K562 (cell line): ENCODE results near the gene HECW1. TPM values are rescaled to one million over a fixed set of nuclear protein-coding genes. Genes with fewer than 3 reads are reported as not detected.

Experiments used
- ATAC-seq: fragments of 200-7000 bp; cut with Tn5 transposase; 3 replicates; pipeline ENCODE4 v1.9.1; 2020; ENCODE audit warnings: moderate library complexity
- BruUV-seq: library from RNA; stranded (reverse); fragments of 400-500 nt; replicated peaks from 2 replicates; lab custom pipeline; 2021; lab: Mats Ljungman, UMichigan
- CTCF ChIA-PET: fragments of 300-600 bp; formaldehyde crosslinking; extraction: SDS; loops from one replicate; lab custom pipeline; 2021; ENCODE audit warnings: low intra/inter-chr PET ratio; lab: Yijun Ruan, JAX
- POLR2A ChIA-PET: fragments of 300-600, 350-650 bp; sonication (Branson Sonifier 250); formaldehyde crosslinking; extraction: SDS; loops from one replicate; lab custom pipeline; 2021; ENCODE audit warnings: antibody characterized with exemption, inconsistent platforms; lab: Yijun Ruan, JAX
- DNase-seq, 4 experiments: peaks; one replicate each; pipeline versions ENCODE4 v3.0.0 to v3.0.0-alpha.2; 2011 to 2018; ENCODE audit warnings: low spot score in 3 of 4, mixed read lengths in 3 of 4; ENCODE audit errors: extremely low read depth in 1 of 4
- FAIRE-seq: peaks from 2 replicates; lab custom pipeline; 2011; peaks lifted over from hg19 to GRCh38; lab: Jason Lieb, UNC
- H2AFZ ChIP-seq: 2 replicates; pipeline ENCODE4 v1.6.0; 2011; ENCODE audit warnings: low read depth, low read length, control low read depth, inconsistent platforms
- H3K27ac ChIP-seq: fragments of 200-600 bp; 3 replicates; pipeline ENCODE4 v1.8.0; 2011; ENCODE audit warnings: low read depth, mild to moderate bottlenecking, control low read depth, inconsistent platforms, low read length, moderate library complexity, mixed read lengths; ENCODE audit errors: extremely low read depth
- H3K27me3 ChIP-seq, 2 experiments: fragments of 300-600 bp in 1 of 2; 2 replicates in 1 of 2; 3 replicates in 1 of 2; pipeline versions ENCODE4 v1.6.0 to v1.8.0; 2011; ENCODE audit warnings: inconsistent platforms in 2 of 2, low read length in 2 of 2, mild to moderate bottlenecking in 1 of 2, mixed read lengths in 1 of 2, moderate library complexity in 1 of 2; ENCODE audit not compliant: control insufficient read depth in 2 of 2, insufficient read depth in 2 of 2
- H3K36me3 ChIP-seq: fragments of 300-600 bp; 3 replicates; pipeline ENCODE4 v1.8.0; 2011; ENCODE audit warnings: mild to moderate bottlenecking, low read length, inconsistent platforms; ENCODE audit not compliant: control insufficient read depth, insufficient read depth
- H3K4me1 ChIP-seq, 2 experiments: fragments of 200-600 bp in 1 of 2; replicated peaks in 1 of 2; 2 replicates in 1 of 2; 3 replicates in 1 of 2; pipeline versions ENCODE4 v1.5.1 to v1.8.0; 2011; ENCODE audit warnings: inconsistent platforms in 2 of 2, low read length in 2 of 2, mild to moderate bottlenecking in 1 of 2, mixed read lengths in 1 of 2, moderate library complexity in 1 of 2; ENCODE audit not compliant: control insufficient read depth in 2 of 2, insufficient read depth in 2 of 2
- H3K4me2 ChIP-seq: 2 replicates; pipeline ENCODE4 v1.6.1; 2011; ENCODE audit warnings: low read length, control low read depth, inconsistent platforms, mixed read lengths; ENCODE audit not compliant: insufficient read depth
- H3K4me3 ChIP-seq: fragments of 200-600 bp; sonication (generic), shearing (Covaris generic); 2 replicates; pipeline ENCODE4 v1.5.1; 2016; ENCODE audit warnings: control low read depth, inconsistent platforms
- H3K79me2 ChIP-seq: fragments of 200-600 bp; 3 replicates; pipeline ENCODE4 v1.8.0; 2011; ENCODE audit warnings: low read length, inconsistent platforms; ENCODE audit not compliant: control insufficient read depth, insufficient read depth
- H3K9ac ChIP-seq, 2 experiments: 2 replicates each; pipeline versions ENCODE4 v1.6.0 to v1.6.1; 2011; ENCODE audit warnings: low read depth in 2 of 2, low read length in 2 of 2, control low read depth in 1 of 2, inconsistent platforms in 1 of 2, mild to moderate bottlenecking in 1 of 2, mixed read lengths in 1 of 2; ENCODE audit not compliant: insufficient read depth in 1 of 2
- H3K9me1 ChIP-seq: one replicate; pipeline ENCODE4 v1.6.0; 2011; ENCODE audit warnings: inconsistent platforms, mild to moderate bottlenecking, low read length, moderate library complexity; ENCODE audit not compliant: control insufficient read depth, insufficient read depth
- H3K9me3 ChIP-seq: replicated peaks from 2 replicates; pipeline ENCODE4 v1.5.1; 2011; ENCODE audit warnings: low read depth, low read length, inconsistent platforms; ENCODE audit not compliant: control insufficient read depth, insufficient read depth
- H4K20me1 ChIP-seq: replicated peaks from 2 replicates; pipeline ENCODE4 v1.6.1; 2011; ENCODE audit warnings: low read length, inconsistent platforms, mixed read lengths; ENCODE audit not compliant: control insufficient read depth, insufficient read depth
- AFF4 ChIP-seq: sonication (generic); formaldehyde crosslinking; IDR thresholded peaks from 2 replicates; pipeline ENCODE4 v1.8.0; 2023; ENCODE audit warnings: mild to moderate bottlenecking, missing genetic modification reagents
- BCLAF1 ChIP-seq, 2 experiments: fragments of 450-650 bp in 1 of 2; IDR thresholded peaks; 2 replicates each; pipeline ENCODE4 v1.6.1; 2011 to 2017; ENCODE audit warnings: low read depth in 2 of 2, antibody characterized with exemption in 1 of 2, borderline replicate concordance in 1 of 2, low read length in 1 of 2, mild to moderate bottlenecking in 1 of 2, mixed read lengths in 1 of 2; ENCODE audit not compliant: control insufficient read depth in 1 of 2
- NFIC ChIP-seq: fragments of 450-650 bp; IDR thresholded peaks from 2 replicates; pipeline ENCODE4 v1.6.1; 2017; ENCODE audit warnings: mild to moderate bottlenecking, inconsistent platforms
- WGBS: fragments of 100-300 bp; shearing (Covaris generic); methylation state at CpG from one replicate; pipeline ENCODE4 v1.1.6; 2016; ENCODE audit warnings: low coverage, mixed read lengths; ENCODE audit not compliant: insufficient coverage; ENCODE audit errors: missing lambda C conversion rate; 5-methylcytosine and 5-hydroxymethylcytosine counted together
- in situ Hi-C: fragments of 300-500 bp; cut with MboI; formaldehyde crosslinking; loops from 4 replicates; pipeline ENCODE4 v1.15.0; 2018; ENCODE audit warnings: inconsistent platforms, mixed read lengths
- intact Hi-C: fragments of 100-400 bp; cut with micrococcal nuclease; formaldehyde crosslinking; loops from 2 replicates; pipeline ENCODE4 v1.14.2; 2022
- polyA plus RNA-seq, 8 experiments: library from polyadenylated mRNA; depleted of rRNA in 4 of 8; stranded (reverse) in 5 of 8; unstranded in 3 of 8; fragments of >200 nt; fragmentation: Nextera tagmentation in 2 of 8; fragmentation: Illumina TruSeq in 1 of 8; extraction: Ambion mirVana in 2 of 8; extraction: Trizol in 1 of 8; gene quantifications; 2 replicates each; pipeline versions ENCODE4 v1.2.1 to v1.2.3, GENCODE V29; 2011 to 2014; ENCODE audit warnings: inconsistent platforms in 1 of 8, missing spikeins in 1 of 8
- total RNA-seq, 7 experiments: library from RNA; depleted of rRNA in 6 of 7; stranded (reverse); fragments of >200 nt in 6 of 7; fragmentation: Illumina TruSeq in 2 of 7; extraction: Trizol in 2 of 7; gene quantifications; 2 replicates each; pipeline versions ENCODE4 v1.2.1 to v1.2.3, GENCODE V29; 2011 to 2021; ENCODE audit warnings: low replicate concordance in 1 of 7
- TF ChIP-seq, protein P1 (sequence below): fragments of 250-450 bp; sonication (Bioruptor Pico); IDR thresholded peaks from 2 replicates; pipeline ENCODE4 v1.5.1; 2021; ENCODE audit warnings: mild to moderate bottlenecking

Gene HECW1
- total and polyA plus RNA-seq, 9 of the 15 experiments (the other 6 are each of a cell fraction or from before 2014, with no cell fraction given): 0.07 to 0.31 (median 0.13) TPM; not detected in 4

- TF ChIP-seq, protein P1, sequence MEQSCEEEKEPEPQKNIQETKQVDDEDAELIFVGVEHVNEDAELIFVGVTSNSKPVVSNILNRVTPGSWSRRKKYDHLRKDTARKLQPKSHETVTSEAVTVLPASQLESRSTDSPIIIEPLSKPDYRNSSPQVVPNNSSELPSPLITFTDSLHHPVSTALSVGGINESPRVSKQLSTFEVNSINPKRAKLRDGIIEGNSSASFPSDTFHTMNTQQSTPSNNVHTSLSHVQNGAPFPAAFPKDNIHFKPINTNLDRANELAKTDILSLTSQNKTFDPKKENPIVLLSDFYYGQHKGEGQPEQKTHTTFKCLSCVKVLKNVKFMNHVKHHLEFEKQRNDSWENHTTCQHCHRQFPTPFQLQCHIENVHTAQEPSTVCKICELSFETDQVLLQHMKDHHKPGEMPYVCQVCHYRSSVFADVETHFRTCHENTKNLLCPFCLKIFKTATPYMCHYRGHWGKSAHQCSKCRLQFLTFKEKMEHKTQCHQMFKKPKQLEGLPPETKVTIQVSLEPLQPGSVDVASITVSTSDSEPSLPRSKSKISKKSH (CRISPR knock-in tag): no peak
- no peak for TF ChIP-seq AFF4 (CRISPR knock-in tag)
- TF ChIP-seq, all 486 proteins: peak for 12
Observed at GRCh38 chr7:43565786-43566185, 453.3 kb downstream of the HECW1 start (continued).

- intact Hi-C loops (no loop called here), in situ Hi-C loops (no loop called here)
- Histone ChIP-seq H3K9me1 (no peaks in the 10 kb centered on the region), H3K79me2 (no peaks in the 10 kb centered on the region), H3K4me3 (no peak overlapping the region), H3K27me3 (no peaks in the 10 kb centered on the region), H3K9me3 (no peaks in the 10 kb centered on the region), H3K4me2 (no peak overlapping the region), H2AFZ (no peak overlapping the region), H3K4me1 (peaks cover 0 to 12% of the 10 kb centered on the region in 2 experiments; a peak in 3 of 5 replicates), H4K20me1 (no peaks in the 10 kb centered on the region), H3K36me3 (no peaks in the 10 kb centered on the region), H3K9ac (no peak overlapping the region), H3K27ac (no peak overlapping the region)
- no peak for DNase-seq
- BruUV-seq: no TSS peak
- 43% methylated on average over 6 of the region's 6 CpGs for WGBS
- TF ChIP-seq NFIC: peak; percentile 40
- TF ChIP-seq BCLAF1 (IDR thresholded peaks at IDR 0.05; ENCODE audit: borderline replicate concordance in 1 of 2, control insufficient read depth in 1 of 2, low read depth in 2 of 2, low read length in 1 of 2): no peak
- no peak for ATAC-seq
- FAIRE-seq: no peak
- ChIA-PET CTCF (no interaction called here), POLR2A (interaction anchor here (0.6 to 1.8 kb wide), 5 partner anchors 9 to 97 kb away, joined by 3 to 5 read pairs (median 4); partner anchors contain the start of gene STK17A)
Observed at GRCh38 chr7:43568529-43568928, 456.1 kb downstream of the HECW1 start.
